Peyer's patch (tissue), 4 donors: ENCODE measurements around the gene LINC00237.

ENCODE experiments used
- CTCF ChIP-seq, 6 experiments: fragments of 450-650 bp in 4 of 6; fragments of 200-600 bp in 2 of 6; sonication (generic) in 1 of 6; IDR thresholded peaks; one replicate each; pipeline ENCODE4 v1.5.1; 2017 to 2019; ENCODE audit warnings: antibody characterized with exemption in 6 of 6, mild to moderate bottlenecking in 3 of 6, moderate library complexity in 1 of 6
- POLR2A ChIP-seq, 2 donors: fragments of 450-650 bp; IDR thresholded peaks; one replicate each; pipeline ENCODE4 v1.5.1; 2017; ENCODE audit warnings: antibody characterized with exemption in 2 of 2, mild to moderate bottlenecking in 2 of 2, moderate library complexity in 2 of 2

GRCh38 chr20:21048841-21049273 is 57.3 kb downstream of the LINC00237 start:
- TF ChIP-seq CTCF (IDR thresholded peaks at IDR 0.05) = peak in 5 of 6 experiments; percentile 18 to 58 (median 45)
- no peak for TF ChIP-seq POLR2A (IDR thresholded peaks at IDR 0.05)
